SK-MEL-5 (cell line): ENCODE data around the gene KRTAP9-4. TPM values are rescaled to one million over a fixed set of nuclear protein-coding genes. Genes with fewer than 3 reads are reported as not detected.

Experiments
- small RNA-seq, 2 experiments: library from RNA; depleted of rRNA; stranded (forward); fragments of <200 nt; gene quantifications; one replicate each; pipeline ENCODE3, GENCODE V24; 2014
- total RNA-seq: library from RNA; depleted of rRNA; stranded (reverse); fragments of >200 nt; shearing (Covaris generic); gene quantifications from 2 replicates; pipeline ENCODE4 v1.2.3, GENCODE V29; 2014; rRNA removed

KRTAP9-4 gene
- total RNA-seq, 1 experiment from 2014 or later = not detected

Small RNAs within 50 kb of the gene (small RNA-seq; reads per million reads assigned to genes)
- 0 reads per million in 2 experiments for gene KRTAP9-10P

Other genes with a start within 250 kb of the KRTAP9-4 start
- gene KRTAP3-2, start 249.8 kb upstream of the KRTAP9-4 start, total RNA-seq = not detected in 2 replicates
- not detected in 2 replicates for gene KRTAP3-1, start 240.6 kb upstream of the KRTAP9-4 start, total RNA-seq
- not detected in 2 replicates for gene KRTAP1-5, start 222.5 kb upstream of the KRTAP9-4 start, total RNA-seq
- gene KRTAP1-4, start 219.5 kb upstream of the KRTAP9-4 start, total RNA-seq = not detected in 2 replicates
- gene KRTAP1-3, start 214.8 kb upstream of the KRTAP9-4 start, total RNA-seq = not detected in 2 replicates
- gene KRTAP1-1, start 208.2 kb upstream of the KRTAP9-4 start, total RNA-seq = not detected in 2 replicates
- not detected in 2 replicates for gene KRTAP2-1, start 202.4 kb upstream of the KRTAP9-4 start, total RNA-seq
- gene KRTAP2-2, start 194.5 kb upstream of the KRTAP9-4 start, total RNA-seq = not detected in 2 replicates
- not detected in 2 replicates for gene KRTAP2-3, start 189.6 kb upstream of the KRTAP9-4 start, total RNA-seq
- gene KRTAP2-4, start 183.8 kb upstream of the KRTAP9-4 start, total RNA-seq = not detected in 2 replicates
- gene KRTAP4-7, start 165.5 kb upstream of the KRTAP9-4 start, total RNA-seq = not detected in 2 replicates
- gene KRTAP4-8, start 151.5 kb upstream of the KRTAP9-4 start, total RNA-seq = not detected in 2 replicates
- not detected in 2 replicates for gene KRTAP4-16, start 147.5 kb upstream of the KRTAP9-4 start, total RNA-seq
- gene KRTAP4-9, start 144.3 kb upstream of the KRTAP9-4 start, total RNA-seq = not detected in 2 replicates
- gene KRTAP4-11, start 131.3 kb upstream of the KRTAP9-4 start, total RNA-seq = not detected in 2 replicates
- gene KRTAP4-12, start 125.5 kb upstream of the KRTAP9-4 start, total RNA-seq = not detected in 2 replicates
- gene KRTAP4-6, start 109.1 kb upstream of the KRTAP9-4 start, total RNA-seq = not detected in 2 replicates
- not detected in 2 replicates for gene KRTAP4-5, start 99.9 kb upstream of the KRTAP9-4 start, total RNA-seq
- not detected in 2 replicates for gene KRTAP4-4, start 88.9 kb upstream of the KRTAP9-4 start, total RNA-seq
- not detected in 2 replicates for gene KRTAP4-3, start 81.5 kb upstream of the KRTAP9-4 start, total RNA-seq
- not detected in 2 replicates for gene KRTAP4-2, start 71.5 kb upstream of the KRTAP9-4 start, total RNA-seq
- not detected in 2 replicates for gene KRTAP4-1, start 64.8 kb upstream of the KRTAP9-4 start, total RNA-seq
- not detected in 2 replicates for gene KRTAP9-1, start 59.8 kb upstream of the KRTAP9-4 start, total RNA-seq
- gene KRTAP9-2, start 23.0 kb upstream of the KRTAP9-4 start, total RNA-seq = not detected in 2 replicates
- gene KRTAP9-3, start 17.2 kb upstream of the KRTAP9-4 start, total RNA-seq = not detected in 2 replicates
- gene KRTAP9-8, start 11.7 kb upstream of the KRTAP9-4 start, total RNA-seq = not detected in 2 replicates
- not detected in 2 replicates for gene KRTAP9-9, start 5.7 kb downstream of the KRTAP9-4 start, total RNA-seq
- not detected in 2 replicates for gene KRTAP9-6, start 15.7 kb downstream of the KRTAP9-4 start, total RNA-seq
- not detected in 2 replicates for gene KRTAP9-7, start 26.0 kb downstream of the KRTAP9-4 start, total RNA-seq
- gene KRTAP29-1, start 53.2 kb downstream of the KRTAP9-4 start, total RNA-seq = not detected in 2 replicates
- not detected in 2 replicates for gene KRTAP16-1, start 59.6 kb downstream of the KRTAP9-4 start, total RNA-seq
- gene KRTAP17-1, start 66.0 kb downstream of the KRTAP9-4 start, total RNA-seq = not detected in 2 replicates
- not detected in 2 replicates for gene KRT33A, start 101.1 kb downstream of the KRTAP9-4 start, total RNA-seq
- not detected in 2 replicates for gene KRT33B, start 120.1 kb downstream of the KRTAP9-4 start, total RNA-seq
- gene KRT34, start 132.6 kb downstream of the KRTAP9-4 start, total RNA-seq = not detected in 2 replicates
- gene KRT31, start 147.9 kb downstream of the KRTAP9-4 start, total RNA-seq = not detected in 2 replicates
- gene KRT37, start 174.9 kb downstream of the KRTAP9-4 start, total RNA-seq = not detected in 2 replicates
- not detected in 2 replicates for gene KRT38, start 191.3 kb downstream of the KRTAP9-4 start, total RNA-seq
- gene KRT32, start 217.7 kb downstream of the KRTAP9-4 start, total RNA-seq = not detected in 2 replicates
- gene KRT35, start 231.5 kb downstream of the KRTAP9-4 start, total RNA-seq = not detected in 2 replicates
- gene KRT36, start 240.2 kb downstream of the KRTAP9-4 start, total RNA-seq = not detected in 2 replicates